Erythroblast (primary cell): Measurements from ENCODE around the gene PTH1R.

ENCODE experiments used
- GATA1 ChIP-seq: IDR thresholded peaks from 2 replicates; pipeline ENCODE4 v1.6.1; 2011; ENCODE audit warnings: low read depth, mild to moderate bottlenecking, control low read depth, low read length, moderate library complexity
- POLR2A ChIP-seq: IDR thresholded peaks from 2 replicates; pipeline ENCODE4 v1.6.1; 2011; ENCODE audit warnings: mild to moderate bottlenecking, low read length

- TF ChIP-seq POLR2A = peak; percentile 0
- TF ChIP-seq GATA1 = peak; percentile 7
These were observed 70.0 kb downstream of the PTH1R start for GRCh38 chr3:46947546-46947901.
